Activated CD4-positive, alpha-beta T cell treated with anti-CD3 and anti-CD28 coated beads for 1 hour (primary cell): ENCODE data around the gene SEC23IP.
A peak's percentile ranks its signal among the peaks of the same experiment; 100 is the strongest.
"Not testable (repeated sequence)": the region's sequence is repeated elsewhere in the genome, so short reads cannot be mapped to it uniquely, and the experiment has no call there.

Experiments
- DNase-seq: peaks from one replicate; pipeline ENCODE4 v3.0.0-alpha.2; 2020

SEC23IP gene

DNA sequence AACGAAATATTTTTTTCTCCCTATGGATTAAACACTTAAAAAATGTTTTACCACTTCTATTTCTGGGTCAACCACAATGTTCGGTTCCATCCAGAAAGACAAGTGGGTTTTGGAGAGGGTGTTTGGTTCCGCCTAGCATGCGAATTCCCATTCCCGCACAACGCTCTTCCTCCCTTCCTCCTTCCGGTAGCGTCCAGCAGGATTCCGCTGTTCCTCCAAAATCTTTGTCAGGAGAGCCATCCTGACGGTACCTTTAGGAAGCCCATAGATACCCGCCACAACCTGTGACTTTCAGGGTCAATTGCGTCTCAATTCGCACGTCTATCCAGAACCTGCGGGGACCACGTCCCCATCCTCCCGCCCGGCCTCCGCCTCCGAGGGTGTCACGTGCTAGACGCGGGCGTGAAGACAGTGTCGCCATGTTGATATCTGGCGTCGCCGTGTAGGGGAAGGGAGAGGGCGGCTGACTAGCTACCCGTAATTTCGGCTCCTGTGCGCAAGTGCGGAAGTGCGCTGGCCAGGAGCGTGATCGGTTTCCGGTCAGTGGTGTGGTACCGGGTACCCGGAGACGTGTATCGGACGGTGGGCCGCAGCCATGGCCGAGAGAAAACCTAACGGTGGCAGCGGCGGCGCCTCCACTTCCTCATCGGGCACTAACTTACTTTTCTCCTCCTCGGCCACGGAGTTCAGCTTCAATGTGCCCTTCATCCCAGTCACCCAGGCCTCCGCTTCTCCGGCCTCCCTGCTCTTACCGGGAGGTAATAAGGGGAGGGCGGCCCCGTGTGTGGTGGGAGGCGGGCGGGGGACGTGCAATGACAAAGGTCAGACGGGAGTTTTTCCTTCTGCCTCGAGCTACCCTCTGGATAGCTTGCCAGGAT, at the start of gene SEC23IP:
TSS of gene SEC23IP (plus strand) at position 543 of the 878 bp plus-strand sequence. CDS start at position 596, 53 bp downstream.
- DNase-seq = peak; percentile 82

DNA sequence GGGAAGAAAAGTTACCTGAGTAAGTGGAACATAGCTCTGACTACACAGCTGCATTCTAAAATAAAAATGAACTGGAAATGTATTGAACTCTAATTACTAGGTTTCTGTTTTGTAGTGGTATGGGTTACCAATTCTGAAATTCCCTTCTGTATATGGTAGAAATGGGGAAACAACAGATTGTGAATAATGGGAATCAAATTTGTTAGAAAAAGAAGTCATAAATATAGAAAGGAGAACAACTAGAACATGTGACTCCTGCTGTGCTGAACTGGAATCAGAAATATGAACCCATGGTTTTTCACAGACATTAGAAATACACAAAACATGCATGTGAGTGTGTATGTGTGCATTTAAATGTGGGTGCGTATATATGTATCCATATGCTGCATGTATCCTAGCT, 46.9 kb upstream of the SEC23IP start:
- no peak for DNase-seq

- no peak for DNase-seq
Observed at GRCh38 chr10:119849031-119849789, 43.3 kb upstream of the SEC23IP start.

DNA sequence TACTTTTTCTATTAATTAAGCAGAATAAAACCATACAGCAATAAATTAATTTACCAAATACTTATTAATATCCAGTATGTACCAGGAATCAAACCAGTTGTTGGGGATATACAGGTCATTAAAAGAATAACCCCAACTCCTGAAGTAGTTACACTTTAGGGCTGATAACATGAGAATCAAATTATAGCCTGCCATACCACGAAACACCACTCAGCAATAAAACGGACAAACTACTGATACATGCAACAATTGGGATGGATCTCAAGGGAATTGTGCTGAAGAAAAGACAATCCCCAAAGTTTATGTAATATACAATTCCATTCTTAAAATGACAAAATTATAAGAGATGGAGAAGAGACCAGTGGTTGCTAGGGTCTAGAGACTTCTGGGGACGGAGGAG, 42.6 kb upstream of the SEC23IP start:
- no peak for DNase-seq

- no peak for DNase-seq
Observed at GRCh38 chr10:119852277-119852676, 40.3 kb upstream of the SEC23IP start.

- no peak for DNase-seq
Observed at GRCh38 chr10:119852822-119853221, 39.7 kb upstream of the SEC23IP start.

DNA sequence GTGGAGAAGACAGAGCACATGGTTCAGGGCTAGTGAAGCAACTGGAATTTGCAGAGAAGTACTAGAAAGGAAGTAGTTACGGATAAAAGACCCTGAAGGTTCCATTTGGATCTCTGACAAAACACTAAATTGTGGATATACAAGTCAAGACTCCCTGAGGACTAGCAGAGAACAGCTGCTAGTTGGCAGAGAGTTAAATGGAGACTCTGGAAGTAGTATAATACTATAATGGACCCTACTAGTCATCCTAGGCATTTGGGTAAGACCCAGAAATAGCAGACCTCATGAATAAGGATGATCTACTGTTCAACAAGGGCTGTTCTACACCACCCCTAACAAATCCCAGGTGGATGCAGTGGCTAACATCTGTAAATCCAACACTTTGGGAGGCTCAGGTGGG, 39.0 kb upstream of the SEC23IP start:
- DNase-seq = no peak

GRCh38 chr10:119858063-119858462, 34.5 kb upstream of the SEC23IP start:
- no peak for DNase-seq

DNA sequence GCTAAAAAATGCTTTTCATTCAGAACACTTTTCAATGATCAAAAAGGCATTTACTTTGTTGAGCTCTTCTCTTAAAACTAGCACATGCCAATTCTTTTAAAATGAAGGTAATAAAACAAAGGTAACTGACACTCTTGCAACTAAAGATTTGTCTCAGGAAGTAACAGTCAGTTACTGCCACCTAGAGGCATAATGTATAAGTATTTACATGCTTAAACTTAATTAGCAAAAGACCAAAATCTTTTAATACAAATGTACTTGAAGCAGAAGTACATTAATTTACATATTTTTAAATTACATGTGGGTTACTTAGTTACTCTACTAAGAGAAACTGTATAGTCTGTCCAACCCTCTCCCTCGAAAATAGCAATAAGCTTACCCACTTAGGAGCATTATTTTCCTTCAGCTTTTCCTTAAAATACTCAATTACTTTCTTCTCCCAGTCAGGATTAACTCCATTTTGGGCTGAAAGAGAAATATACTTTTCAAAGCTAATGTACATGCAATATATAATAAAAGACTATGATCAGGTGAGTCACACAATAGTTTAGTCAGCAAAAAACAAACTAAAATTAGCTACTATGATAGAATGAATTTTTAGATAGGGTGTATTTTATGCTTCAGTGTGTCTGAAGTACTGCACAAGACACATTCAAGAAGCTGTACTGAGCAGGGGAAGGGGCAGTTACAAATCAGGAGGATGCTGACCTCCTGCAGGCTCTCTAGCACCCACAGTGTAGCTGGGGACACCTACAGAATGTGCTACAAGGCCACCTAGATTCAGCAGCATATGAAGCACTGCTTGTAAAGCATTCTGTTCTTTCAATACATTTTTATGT, 32.9 kb upstream of the SEC23IP start:
- no peak for DNase-seq

- DNase-seq = no peak
Observed at GRCh38 chr10:119860866-119861607, 31.5 kb upstream of the SEC23IP start.

- no peak for DNase-seq
Observed at GRCh38 chr10:119862524-119862923, 30.0 kb upstream of the SEC23IP start.

DNA sequence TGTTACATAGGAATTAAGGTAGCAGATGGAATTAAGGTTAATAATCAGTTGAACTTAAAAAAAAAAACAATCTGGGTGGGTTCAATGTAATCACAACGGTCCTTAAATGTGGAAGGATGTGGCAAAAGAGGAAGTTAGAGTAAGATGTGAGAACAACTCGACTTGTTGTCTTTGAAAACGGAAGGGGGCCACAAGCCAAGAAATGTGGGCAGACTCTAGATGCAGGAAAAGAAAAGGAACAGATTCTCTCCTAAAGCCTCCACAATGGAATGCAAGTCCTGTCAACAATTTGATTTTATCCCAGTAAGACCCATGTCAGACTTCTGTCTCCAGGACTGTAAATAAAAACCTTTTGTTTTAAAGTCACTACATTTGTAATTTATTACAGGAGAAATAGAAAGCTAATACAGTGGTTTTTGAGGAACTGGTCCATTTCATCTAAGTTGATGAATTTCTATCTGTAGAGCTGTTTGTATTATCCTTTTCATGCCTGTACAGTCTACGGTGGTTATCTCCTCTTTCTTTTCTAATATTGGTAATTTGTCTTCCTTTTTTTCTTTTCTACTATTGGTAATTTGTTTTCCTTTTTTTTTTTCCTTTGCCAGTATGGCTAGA, 28.5 kb upstream of the SEC23IP start:
- no peak for DNase-seq

DNA sequence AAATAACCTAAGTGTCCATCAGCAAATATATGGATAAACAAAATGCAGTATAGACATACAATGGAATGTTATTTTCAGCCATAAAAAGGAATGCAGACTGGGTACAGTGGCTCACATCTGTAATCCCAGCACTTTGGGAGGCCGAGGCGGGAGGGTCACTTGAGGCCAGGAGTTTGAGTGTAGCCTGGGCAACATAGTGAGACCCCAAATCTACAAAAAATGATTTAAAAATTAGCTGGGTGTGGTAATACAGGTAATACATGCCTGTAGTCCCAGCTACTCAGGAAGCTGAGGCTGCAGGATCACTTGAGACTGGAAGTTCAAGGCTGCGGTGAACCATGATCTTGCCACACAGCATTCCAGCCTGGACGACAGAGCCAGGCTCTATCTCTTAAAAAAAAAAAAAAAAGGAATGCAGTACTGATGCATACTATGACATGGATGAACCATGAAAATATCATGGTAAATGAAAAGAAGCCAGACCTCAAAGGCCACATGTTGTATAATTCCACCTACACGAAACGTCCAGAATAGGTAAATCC, 26.8 kb upstream of the SEC23IP start:
- no peak for DNase-seq

DNA sequence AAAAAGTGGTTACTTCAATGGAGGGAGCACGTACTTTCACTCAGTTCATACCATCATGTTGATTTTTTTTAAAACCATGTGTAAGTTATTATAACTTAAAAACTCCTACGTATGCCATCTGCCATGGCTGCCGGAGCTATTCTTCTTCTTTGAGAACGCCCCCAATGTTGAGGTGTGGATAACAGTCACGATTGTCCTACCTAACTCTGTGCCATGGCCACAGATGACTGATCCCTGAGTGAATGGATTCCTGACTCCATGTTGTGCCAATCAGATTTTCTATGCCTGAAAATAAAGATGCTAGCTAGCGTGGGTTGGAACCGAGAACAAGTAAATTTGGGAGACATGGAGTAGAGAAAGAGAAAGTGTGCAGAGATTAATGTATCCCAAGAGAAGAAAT, 25.2 kb upstream of the SEC23IP start:
- DNase-seq = no peak

GRCh38 chr10:119869398-119869797, 23.1 kb upstream of the SEC23IP start:
- DNase-seq = not testable (repeated sequence)

DNA sequence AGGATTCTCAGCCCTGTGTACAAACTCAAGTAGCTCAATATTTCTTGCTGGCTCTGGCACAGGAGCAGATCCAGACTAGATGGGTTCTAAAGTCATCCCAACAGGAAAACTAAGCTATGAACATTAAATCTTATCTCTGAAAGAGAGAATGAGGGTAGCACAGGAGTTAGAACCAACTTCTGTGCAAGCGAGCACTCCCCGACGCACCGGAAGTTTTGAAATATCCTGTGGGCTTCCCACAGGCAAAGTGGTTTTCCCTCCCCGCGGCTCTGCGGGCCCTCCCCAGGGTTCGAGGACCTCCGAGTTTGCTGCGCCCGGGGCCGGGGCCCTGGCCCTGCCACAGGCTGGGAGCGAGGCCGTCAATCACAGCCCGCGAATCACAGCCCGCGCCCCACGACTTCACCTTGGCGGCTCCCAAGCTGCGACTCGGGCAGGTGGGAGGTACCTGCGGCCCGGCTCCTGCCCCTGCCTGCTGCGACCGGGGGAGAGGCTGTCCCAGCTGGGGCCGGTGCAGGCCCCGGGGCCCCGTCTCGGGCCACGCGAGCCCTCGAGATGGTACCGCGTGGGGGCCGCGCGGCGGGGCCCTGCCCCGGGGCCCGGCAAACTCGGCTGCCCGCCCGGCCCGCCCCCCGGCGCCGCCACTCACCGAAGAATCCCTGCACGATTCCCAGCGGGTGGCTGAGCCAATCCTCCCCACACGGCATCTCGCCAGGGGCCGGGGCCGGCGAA, 20.5 kb upstream of the SEC23IP start:
- DNase-seq = peak; percentile 40

- no peak for DNase-seq
Observed at GRCh38 chr10:119872610-119872859, 20.0 kb upstream of the SEC23IP start, which contains the start of gene MCMBP. MCMBP (minus strand) TSS chr10:119872843; CDS start chr10:119872584, 259 bp downstream.

DNA sequence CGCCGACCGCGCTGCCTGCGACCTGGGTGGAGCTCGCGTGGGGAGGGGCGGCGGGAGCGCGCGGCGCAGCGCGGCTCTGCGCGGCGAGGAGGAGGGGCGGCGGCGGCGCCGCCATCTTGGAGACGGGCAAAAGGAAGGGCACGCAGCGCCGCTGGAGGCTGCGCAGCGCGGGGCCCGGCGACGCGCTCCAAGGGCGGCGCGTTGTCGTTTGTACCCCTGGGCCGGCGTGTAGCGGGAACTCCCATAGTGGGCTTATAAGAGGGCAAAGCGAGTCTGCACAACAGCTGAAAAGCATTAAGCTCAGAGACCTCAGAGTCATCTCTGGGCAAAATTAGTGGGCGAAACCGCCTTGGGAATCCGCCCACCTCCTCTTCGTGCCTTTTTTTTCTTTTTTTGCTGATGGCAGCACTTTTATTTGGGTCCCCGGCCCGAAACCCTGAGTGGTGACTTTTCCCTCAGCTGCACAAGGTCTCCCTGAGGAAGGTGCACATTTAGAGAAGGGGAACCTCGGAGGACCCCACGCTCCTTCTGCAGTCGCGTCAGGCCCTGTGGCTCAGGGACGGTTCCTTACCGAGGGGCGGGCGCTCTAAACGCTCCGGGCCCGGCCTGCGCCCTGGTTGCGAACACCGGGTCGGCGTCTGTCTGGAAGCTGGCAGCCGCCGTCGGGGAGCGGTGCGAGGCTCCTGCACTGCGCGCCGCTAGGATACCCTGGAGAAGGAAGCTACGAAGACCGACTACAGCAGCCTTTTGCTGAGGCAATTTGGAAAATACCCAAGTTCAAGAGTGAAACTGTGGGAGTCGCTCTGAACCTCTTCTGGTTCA, 19.5 kb upstream of the SEC23IP start:
- DNase-seq = peak; percentile 84

GRCh38 chr10:119878524-119878923, 14.0 kb upstream of the SEC23IP start:
- DNase-seq = no peak
